HG03460 (cell line): ENCODE measurements around the gene CTNNBIP1.
A peak's percentile ranks its signal among the peaks of the same experiment; 100 is the strongest.
"Not testable (repeated sequence)": the region's sequence is repeated elsewhere in the genome, so short reads cannot be mapped to it uniquely, and the experiment has no call there.

ENCODE experiments used
- ATAC-seq: cut with Tn5 transposase; IDR thresholded peaks from one replicate; pipeline ENCODE4 v1.9.1; 2021; ENCODE audit not compliant: unreplicated experiment

Gene CTNNBIP1, protein sequence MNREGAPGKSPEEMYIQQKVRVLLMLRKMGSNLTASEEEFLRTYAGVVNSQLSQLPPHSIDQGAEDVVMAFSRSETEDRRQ

DNA sequence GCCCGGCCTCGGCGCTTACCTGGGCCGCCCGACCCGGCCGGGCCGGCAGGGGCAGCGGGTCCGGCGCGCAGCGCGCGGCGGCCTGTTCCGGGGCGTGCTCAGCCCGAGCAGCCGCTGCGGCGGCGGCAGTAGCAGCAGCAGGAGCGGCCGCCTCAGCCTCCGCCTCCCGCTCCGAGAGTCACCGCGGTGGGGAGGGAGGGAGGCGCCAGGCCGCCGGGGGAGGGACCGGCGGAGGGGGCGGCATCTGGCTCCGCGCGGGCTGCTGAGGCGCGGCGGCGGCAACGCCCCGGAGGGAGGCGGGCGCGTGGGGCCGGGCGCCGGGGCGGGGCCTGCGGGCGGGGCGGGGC lies at the start of gene CTNNBIP1:
TSS of gene CTNNBIP1 (minus strand) at position 194 of the 347 bp plus-strand sequence. CDS start 38,205 bp downstream, outside the sequence.
- peak; percentile 59 for ATAC-seq

DNA sequence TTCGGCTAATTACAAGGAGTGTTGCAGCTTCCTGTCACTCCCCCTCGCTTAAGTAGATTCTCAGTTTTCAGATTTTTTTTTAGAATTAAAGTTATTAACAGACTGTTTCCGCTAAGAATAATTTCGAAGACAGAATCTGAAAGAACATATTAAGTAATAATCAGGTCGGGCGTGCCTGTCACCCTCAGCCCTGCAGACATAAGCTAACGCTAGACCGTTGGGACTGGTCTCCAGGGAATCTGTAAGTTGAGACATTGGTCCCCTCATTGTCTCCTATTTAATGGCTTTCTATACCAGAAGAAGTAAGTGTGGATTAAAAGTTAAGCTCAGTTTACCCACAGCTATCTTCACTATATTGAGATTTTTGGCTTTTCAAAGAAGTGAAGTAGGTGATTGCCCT lies 47.7 kb upstream of the CTNNBIP1 start:
- ATAC-seq, result no peak

DNA sequence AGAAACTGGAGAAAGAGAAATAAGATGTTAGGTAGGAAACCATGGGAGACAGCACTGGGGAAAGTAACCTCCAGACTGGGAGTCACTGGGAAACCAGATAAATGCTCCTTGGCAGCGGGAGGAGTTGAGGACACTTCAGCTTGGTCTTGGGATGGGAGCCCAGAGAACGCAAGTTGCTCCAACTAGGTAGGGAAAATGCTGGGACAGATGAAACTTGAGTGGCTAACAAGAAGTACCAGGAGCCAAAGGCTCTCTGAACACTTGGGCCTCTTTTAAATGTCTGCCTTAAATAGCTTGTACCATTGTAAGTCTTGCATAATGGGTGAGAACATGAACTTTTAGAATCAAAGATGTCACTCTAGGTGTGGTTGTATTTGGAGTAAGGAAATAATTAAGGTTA lies 36.2 kb upstream of the CTNNBIP1 start:
- no peak for ATAC-seq

DNA sequence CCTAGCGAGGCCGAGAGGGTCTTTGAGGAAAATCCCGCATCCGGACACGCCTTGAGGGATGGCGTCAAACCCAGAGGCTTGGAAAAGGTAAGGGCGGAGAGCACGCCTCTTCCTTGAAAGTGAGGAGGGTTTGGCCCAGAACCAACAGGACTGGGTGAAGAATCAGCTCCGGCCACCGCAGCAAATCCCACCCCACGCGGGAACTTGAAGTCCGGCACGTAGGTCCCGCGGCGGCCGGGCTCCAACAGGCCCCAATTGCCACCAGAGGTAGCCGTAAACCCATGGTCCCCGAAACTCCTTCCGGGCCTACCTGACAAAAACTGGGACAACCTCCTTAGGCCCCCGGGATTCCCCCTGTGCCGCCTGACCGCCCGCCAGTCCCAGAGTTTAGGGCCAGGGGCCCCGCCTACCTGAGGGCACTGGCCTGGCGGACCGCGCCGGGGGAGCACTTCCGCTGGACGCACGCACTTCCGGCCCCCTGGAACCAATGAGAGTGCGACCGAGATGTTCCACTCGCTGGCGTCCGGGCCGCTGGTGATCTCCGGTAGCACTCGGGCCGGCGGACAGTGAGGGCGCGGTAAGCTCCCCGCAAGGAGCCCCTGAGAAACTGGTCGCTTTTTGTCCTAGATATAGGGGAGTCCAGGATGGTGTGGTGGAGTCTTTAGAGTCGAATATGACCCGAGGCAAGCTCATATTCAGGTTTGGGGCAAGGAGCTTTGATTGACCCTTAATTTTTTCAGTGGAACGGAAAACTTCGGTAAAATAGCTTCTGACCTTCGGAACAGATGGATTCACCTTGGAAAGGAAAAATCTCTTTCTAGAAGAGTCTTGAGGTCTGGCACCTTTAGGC lies 33.1 kb upstream of the CTNNBIP1 start, which contains the start of the genes LZIC and NMNAT1:
TSS of gene LZIC (minus strand) at position 453 of the 850 bp plus-strand sequence. CDS start 6,772 bp downstream, outside the sequence.
TSS of gene NMNAT1 (plus strand) at position 537 of the 850 bp plus-strand sequence. CDS start 28,599 bp downstream, outside the sequence.
- peak; percentile 92 for ATAC-seq

DNA sequence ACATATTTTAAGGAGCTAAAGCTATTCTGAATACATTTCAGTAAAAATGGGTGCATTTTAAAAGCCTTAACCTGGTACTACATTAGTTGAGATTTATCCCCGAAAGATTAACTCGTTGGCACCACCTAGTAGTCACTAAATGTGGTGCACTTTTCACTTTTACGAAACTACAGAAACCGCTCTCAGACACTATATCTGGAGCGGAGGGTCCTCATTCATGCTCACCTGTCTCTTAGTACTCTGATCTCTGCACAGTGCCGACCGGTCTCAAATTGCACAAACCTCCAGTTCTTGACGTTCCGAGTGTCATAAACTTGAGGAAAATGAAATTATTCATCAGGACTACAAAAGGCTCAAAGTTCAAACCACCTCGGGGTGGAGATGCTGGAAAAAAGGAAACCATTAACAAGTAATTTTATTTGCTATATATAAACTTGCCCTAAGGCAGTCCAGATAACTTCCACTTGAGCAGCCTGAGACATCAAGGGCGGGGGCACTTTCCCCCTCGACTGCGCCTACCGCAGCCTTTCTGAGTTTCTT lies 32.4 kb upstream of the CTNNBIP1 start:
- ATAC-seq, result peak; percentile 12

DNA sequence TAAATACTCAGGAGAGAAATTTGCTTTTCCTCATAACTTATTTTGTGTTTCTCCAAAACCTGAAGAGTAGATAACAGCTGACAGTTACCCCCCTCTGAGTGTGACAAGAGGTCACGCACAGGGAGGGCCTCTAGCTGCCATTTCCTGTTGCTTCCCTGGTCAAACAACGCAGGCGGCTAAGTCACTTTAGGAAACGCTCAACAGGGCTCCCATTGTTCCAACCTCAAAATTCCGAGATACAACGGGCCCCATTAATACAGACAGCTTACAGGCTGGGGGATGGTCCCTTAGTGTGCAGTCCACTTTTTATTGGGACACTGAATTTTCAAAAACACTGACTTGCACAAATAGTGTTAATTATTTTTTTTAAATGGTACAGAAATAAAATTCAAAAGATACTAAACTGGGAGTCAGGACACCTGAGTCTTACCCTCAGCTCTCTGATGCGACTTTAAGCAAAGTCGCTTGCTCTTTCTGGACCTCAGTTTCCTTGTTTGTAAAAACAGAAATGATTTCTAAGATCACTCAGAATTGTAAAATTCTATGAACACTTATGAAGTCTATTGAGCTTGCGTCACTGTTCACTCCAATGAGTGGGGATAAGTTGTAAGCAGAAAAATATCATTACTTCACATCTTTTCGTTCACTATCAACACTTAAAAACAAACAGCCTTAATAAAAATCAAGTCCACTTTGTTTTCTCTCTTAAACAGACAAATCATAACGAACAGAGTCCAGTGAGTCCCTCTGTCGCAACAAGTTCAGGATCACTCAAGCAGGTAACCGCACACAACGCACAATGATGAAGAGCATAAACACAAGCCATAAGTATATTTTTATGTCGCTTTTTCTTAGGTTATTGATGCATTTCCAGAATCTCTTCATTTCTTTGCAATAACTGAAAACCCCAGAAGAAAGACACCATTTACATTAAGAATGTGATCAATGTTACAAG lies 19.6 kb upstream of the CTNNBIP1 start:
- ATAC-seq, result no peak

DNA sequence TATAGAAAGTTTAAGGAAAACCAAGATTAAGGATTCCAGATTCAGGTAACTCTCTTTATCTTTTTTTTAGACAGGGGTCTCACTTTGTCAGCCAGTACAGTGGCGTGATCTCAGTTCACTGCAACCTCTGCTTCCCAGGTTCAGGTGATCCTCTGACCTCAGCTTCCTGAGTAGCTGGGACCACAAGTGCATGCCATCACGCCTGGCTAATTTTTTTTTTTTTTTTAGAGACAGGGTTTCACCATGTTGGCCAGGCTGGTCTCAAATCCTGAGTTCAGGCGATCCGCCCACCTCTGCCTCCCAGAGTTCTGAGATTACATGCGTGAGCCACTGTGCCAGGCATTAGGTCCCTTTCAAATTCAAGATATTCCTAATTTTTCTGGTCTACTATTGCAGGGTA lies 17.2 kb upstream of the CTNNBIP1 start:
- ATAC-seq, result no peak

DNA sequence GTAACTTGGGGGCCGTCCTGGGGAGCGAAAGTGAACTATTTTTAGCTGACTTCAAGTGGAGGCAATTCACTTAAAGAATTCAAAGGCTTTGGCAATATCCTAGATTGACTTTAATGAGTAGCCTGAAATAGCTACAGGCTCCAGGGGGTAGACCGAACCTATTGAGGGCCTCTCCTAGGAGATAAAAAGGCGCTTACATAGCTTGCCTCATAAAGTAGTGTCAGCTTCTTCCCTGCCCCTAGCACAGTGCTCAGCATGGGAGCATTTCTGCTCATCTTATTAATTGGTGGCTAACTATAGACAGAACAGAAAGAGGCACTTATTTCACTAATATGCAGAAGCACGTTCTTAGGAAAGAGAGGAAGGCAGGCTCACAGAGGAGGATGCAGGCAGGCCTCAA lies 12.3 kb upstream of the CTNNBIP1 start:
- ATAC-seq, result no peak

DNA sequence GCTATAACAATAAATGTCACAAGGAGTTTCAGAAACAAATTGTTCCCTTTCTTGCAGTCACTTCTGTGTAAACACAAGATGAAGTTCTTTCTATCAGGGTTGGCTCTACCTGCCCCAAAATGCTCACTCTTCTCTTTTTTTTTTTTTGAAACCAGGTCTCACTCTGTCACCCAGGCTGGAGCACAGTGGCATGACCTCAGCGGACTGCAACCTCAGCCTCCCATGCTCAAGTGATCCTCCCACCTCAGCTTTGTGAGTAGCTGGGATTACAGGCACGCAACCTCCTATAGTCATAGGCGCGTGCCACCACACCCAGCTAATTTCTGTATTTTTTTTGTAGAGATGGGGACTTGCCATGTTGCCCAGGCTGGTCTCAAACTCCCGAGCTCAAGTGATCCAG lies 10.5 kb upstream of the CTNNBIP1 start:
- no peak for ATAC-seq

DNA sequence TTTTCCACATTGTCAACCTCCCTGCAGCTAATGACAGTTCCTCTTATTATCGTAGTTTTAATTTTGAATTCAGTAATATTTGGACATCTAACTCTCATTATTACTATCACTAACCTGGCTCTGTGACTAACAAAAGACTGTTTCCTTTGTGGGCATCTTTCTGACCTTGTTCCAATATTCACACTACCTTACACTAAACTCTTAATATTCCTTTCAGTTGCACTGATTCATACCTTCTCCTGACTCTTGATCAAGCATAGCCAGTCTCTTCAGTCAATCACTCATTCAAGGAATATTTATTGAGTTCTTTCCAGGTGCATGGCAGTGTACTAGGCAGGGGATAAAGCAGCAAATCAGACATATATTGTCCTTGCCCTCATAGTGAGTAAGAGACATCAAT lies 7.8 kb upstream of the CTNNBIP1 start:
- no peak for ATAC-seq

DNA sequence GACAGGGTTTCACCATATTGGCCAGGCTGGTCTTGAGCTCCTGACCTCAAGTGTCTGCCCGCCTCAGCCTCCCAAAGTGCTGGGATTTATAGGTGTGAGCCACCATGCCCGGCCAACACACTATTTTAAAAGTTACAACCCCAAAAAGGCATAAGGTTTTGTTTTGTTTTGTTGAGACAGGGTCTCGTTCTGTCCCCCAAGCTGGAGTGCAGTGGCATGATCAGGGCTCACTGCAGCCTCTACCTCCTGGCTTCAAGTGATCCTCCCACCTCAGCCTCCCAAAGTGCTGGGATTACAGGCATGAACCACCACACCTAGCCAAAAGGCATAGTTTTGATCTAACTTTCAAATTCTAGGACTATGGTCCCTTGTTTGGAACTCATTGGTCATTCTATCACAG lies 7.4 kb upstream of the CTNNBIP1 start:
- not testable (repeated sequence) for ATAC-seq

DNA sequence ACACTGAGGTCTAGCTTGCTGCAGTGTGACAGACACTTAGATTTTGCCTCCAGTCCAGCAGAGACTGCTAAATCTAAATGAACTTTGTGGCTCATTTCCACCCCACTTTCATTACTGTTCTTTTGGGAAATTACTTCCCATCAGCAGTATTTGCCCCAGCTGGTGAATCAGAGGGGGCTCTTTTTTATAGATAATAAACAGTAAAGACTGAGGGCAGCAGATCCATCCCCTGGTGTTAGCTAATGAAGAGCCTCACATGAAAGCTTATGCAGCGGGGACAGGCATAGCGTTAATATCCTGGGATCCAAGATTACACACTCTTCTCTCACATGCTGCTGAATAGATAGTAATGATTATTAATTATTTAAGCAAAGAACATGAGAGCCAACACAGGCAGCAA lies 6.4 kb upstream of the CTNNBIP1 start:
- ATAC-seq, result no peak

DNA sequence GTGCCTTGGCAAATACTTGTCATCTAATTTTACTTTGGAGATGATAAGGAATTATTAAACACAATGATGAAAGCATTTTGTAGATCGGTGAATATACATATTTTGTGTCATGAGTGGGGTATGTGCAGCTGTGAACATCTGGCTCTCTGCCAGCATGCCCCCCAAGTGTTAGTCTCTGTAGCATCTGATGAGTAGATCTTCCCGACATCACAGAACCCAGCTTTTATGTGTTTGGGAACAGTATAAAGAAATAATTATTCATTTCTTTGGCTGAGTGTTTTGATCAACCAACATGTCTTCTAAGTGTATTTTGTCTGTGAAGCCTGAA lies 4.5 kb upstream of the CTNNBIP1 start:
- no peak for ATAC-seq

DNA sequence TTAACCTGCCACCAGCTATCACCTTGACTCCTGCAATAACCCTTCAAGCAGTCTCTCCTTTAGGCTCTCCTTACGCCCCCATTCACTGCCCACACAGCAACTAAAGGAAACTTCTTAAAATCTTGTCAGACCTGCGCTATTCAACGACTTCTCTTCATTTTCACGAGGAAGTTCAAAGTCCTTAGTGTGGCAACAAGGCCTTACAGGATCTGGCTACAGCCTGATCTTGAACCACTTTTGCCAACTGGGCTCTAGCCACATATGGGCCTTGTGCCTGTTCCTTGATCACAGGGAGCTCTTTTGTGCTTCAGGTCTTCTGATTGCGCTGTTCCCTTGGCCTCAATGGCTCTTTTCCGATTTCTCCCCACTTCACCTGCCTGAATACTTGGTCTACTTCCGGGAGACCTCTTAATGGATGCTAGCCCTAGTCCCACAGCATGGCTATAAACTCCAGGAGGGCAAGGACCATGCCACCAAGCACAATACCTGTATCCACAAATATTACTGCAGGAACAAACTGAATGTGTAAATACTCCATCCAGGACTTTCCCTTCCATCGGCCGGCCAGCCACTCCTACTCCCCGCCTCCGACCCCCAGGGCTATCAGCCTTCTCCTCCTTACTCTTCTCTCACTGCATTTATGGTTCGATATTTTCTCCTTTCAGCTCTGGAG lies 2.3 kb upstream of the CTNNBIP1 start:
- ATAC-seq, result no peak

DNA sequence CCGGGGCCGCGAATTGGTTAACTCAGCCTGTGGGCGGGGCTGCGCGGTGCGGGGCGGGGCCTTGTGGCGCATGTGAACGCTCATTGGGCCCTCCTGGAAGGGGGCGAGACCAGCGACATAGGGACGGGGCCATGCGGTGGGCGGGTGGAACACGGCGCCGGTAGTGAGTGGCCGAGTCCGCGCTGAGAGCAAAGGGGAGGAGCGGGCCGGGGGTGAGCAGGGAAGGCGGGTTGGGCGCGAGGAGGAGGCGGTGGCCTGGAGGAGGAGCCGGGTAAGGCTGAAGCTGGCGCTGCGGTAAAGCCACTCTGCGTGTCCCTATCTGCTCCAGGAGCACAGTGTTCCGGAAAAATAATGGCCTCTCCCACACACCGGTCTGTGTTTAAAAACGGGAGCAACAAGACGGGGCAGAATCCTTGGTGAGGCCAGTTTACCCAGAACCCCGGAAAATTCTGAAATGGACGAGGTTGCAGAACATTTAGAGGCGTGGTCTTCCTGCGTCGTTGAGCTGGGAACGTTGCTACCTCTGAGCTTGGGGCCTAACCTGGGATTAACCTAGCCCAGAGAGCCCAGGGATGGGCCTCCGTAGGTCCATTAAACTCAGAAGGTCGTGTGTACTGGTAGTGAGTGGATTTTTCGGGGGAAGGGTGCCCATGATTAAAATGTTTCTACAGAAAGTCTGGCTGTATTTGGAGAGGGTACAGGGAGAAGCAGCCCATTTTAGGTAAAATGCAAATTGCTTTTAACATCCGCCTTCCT lies 532 bp upstream of the CTNNBIP1 start:
- ATAC-seq, result peak; percentile 95

DNA sequence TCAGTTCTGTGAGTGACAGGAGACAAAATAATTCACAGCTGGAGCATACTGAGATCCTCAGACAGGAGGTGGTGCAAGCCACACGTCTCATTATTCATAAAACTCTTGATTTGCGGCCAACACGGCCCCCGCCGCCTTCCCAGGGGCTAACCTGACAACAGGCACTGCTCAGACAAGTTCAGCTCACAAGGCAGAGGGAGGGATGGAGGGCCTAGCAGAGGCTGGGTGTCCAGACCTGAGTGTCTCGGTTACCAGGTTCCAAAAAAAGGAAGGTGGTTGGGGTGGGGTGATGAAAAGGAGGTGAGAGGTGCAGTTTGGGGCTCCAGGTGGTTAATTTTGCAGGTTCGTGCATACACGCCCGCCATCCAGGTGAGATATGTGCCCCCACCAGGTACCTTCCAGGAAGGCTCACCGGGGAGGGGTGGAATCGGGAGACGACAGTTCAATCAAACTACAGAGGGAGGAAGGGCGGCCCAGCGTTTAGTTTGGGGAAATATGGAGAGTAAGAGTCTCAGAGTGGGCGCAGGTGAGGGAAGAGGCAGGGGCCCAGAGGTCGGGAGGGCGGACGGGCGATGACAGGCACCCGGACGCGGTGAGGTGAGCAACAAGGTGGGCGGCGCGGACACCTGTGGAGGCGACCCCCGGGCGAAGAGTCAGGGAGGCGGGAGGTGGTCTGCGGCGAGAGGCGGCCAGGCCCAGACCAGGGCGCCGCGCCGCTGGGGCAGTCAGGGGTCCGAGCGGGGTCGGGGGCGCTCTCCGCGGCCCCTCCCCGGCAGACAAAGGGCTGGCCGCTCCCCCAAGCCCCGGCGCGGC lies 629 bp downstream of the CTNNBIP1 start:
- no peak for ATAC-seq

DNA sequence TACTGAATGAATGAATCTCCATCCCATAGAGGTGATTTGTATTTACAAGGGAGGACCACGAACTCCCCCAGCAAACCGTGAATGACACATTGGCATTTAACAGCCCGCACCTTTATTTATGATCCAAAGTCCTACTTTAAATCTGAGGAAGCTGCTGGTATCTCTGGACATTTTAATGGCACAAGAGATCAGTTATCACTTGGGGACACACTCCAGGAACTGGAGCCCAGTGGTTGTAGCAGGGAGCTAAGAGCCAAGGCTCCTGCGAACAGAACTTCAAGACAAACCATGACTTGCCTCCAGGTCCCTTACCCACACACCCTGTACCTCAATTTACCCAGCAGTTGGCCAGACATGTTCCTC lies 1.2 kb downstream of the CTNNBIP1 start:
- no peak for ATAC-seq

DNA sequence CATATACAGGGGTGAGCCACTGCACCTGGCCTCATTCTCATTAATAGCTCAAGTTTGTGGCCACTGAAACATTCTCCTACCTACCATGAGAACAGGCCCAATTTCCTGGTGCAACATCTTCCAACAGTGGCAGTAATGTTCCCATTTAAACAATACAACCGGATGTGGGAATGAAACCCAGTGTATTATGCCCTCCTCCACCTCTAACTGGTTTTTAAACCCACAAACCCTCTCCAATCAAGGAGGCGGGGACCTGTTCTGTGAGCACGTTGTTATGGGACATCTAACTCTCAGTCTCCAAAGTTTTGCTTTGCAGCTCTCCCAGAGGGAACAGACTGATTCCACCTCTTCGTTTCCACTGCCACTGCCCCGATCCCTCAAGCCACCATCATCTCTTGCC lies 2.6 kb downstream of the CTNNBIP1 start:
- ATAC-seq, result no peak

DNA sequence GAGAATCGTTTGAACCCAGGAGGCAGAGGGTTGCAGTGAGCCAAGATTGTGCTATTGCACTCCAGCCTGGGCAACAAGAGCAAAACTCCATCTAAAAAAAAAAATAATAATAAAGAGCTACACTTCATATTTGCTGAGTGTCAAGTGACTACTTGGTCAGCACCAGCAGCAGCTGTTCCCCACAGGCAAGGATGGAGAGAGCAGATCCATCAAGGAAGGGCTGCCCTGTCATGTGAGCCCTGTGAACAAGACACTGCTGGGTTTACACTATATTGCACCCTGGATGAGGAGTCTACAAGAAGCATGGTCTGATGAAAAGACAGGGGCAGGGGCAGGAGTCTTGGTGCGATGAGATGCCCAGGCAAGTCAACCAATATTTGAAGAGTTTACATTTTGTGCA lies 3.6 kb downstream of the CTNNBIP1 start:
- ATAC-seq, result no peak
